ENCODE data around the gene SLC35D2. TPM values are rescaled to one million over a fixed set of nuclear protein-coding genes. Genes with fewer than 3 reads are reported as not detected.
"Not testable (repeated sequence)": the region's sequence is repeated elsewhere in the genome, so short reads cannot be mapped to it uniquely, and the experiment has no call there.

The SLC35D2 gene
- total and polyA plus RNA-seq, 10 donors: 9.8 to 20.9 (median 13.5) TPM

- Histone ChIP-seq H3K36me3 (peaks cover 0 to 88% (median 8%) of the 10 kb centered on the region in 6 donors), H3K9me3 (no peaks in the 10 kb centered on the region), H3K27ac (no peak overlapping the region), H3K4me1 (no peaks in the 10 kb centered on the region), H3K4me3 (no peak overlapping the region), H3K27me3 (replicated peaks in 1 of 7) (no peaks in the 10 kb centered on the region)
- intact Hi-C loops (cut with DNase I; ENCODE audit: low total_unique reads): no loop called here
- TF ChIP-seq POLR2AphosphoS5 (IDR thresholded peaks at IDR 0.05): no peak
- TF ChIP-seq CTCF (IDR thresholded peaks at IDR 0.05 in 8 of 11, conservative IDR thresholded peaks at IDR 0.05 in 3 of 11): no peak
- TF ChIP-seq POLR2A (IDR thresholded peaks at IDR 0.05): no peak
- 75 to 90% (median 85%) methylated on average over 2 of the region's 2 CpGs for WGBS, 5 donors
- no peak for DNase-seq
Observed at GRCh38 chr9:96360976-96361375, 22.5 kb downstream of the SLC35D2 start.

- peaks cover 0 to 88% (median 8%) of the 10 kb centered on the region in 6 donors for H3K36me3 ChIP-seq
- intact Hi-C loops (cut with DNase I; ENCODE audit: low total_unique reads); H3K27ac ChIP-seq; H3K4me1 ChIP-seq; DNase-seq; H3K9me3 ChIP-seq; H3K27me3 ChIP-seq (replicated peaks in 1 of 7); H3K4me3 ChIP-seq: not testable (repeated sequence)
- WGBS, 5 donors: 93 to 95% (median 95%) methylated on average over 6 of the region's 6 CpGs
Observed at GRCh38 chr9:96360523-96360922, 23.0 kb downstream of the SLC35D2 start.

- H3K27ac ChIP-seq: no peak overlapping the region
- intact Hi-C loops (cut with DNase I; ENCODE audit: low total_unique reads): no loop called here
- WGBS, 5 donors: 88 to 98% (median 97%) methylated on average over 1 of the region's 1 CpG
- no peaks in the 10 kb centered on the region for H3K27me3 ChIP-seq (replicated peaks in 1 of 7)
- no peak for DNase-seq
- H3K36me3 ChIP-seq: peaks cover 0 to 39% (median 4%) of the 10 kb centered on the region in 6 donors
- H3K4me1 ChIP-seq: no peaks in the 10 kb centered on the region
- no peak for TF ChIP-seq POLR2AphosphoS5 (IDR thresholded peaks at IDR 0.05)
- TF ChIP-seq POLR2A (IDR thresholded peaks at IDR 0.05): no peak
- TF ChIP-seq CTCF (IDR thresholded peaks at IDR 0.05 in 8 of 11, conservative IDR thresholded peaks at IDR 0.05 in 3 of 11): no peak
- H3K9me3 ChIP-seq: peaks cover 0 to 9% (median 5%) of the 10 kb centered on the region in 8 donors
- no peak overlapping the region for H3K4me3 ChIP-seq
Observed at GRCh38 chr9:96350866-96351265, 32.6 kb downstream of the SLC35D2 start.

DNA sequence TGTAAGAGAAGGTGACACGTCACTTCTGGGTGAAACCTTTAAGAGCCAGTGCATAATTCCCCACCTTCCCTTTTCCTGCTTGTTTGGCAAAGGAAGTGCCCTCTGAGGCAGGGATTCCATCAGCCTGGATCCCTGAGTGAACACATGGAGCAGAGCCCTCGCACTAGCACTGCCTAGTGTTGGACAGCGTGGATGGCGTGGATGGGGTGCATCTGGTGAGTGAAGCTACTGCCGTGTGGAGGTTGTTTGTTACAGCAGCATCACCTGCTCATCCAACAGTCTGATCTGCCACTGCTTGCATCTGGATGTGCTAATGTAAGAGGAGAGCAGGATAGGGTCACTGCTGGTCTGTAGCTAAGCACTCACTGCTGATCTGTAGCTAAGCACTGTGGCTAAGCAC lies 35.2 kb downstream of the SLC35D2 start:
- Histone ChIP-seq H3K27me3 (replicated peaks in 1 of 7) (no peaks in the 10 kb centered on the region), H3K36me3 (peaks cover 0 to 22% (median 4%) of the 10 kb centered on the region in 6 donors), H3K4me1 (peaks cover 0 to 5% (median 0%) of the 10 kb centered on the region in 6 donors), H3K4me3 (no peak overlapping the region), H3K9me3 (peaks cover 0 to 9% (median 5%) of the 10 kb centered on the region in 8 donors), H3K27ac (no peak overlapping the region)
- no peak for DNase-seq
- intact Hi-C loops (cut with DNase I; ENCODE audit: low total_unique reads): no loop called here
- 88 to 100% (median 96%) methylated on average over 5 of the region's 5 CpGs for WGBS, 5 donors
- no peak for TF ChIP-seq CTCF (IDR thresholded peaks at IDR 0.05 in 8 of 11, conservative IDR thresholded peaks at IDR 0.05 in 3 of 11)
- no peak for TF ChIP-seq POLR2AphosphoS5 (IDR thresholded peaks at IDR 0.05)

- 89 to 97% (median 94%) methylated on average over 9 of the region's 9 CpGs for WGBS, 5 donors
- peaks cover 0 to 5% (median 0%) of the 10 kb centered on the region in 6 donors for H3K4me1 ChIP-seq
- TF ChIP-seq POLR2A (IDR thresholded peaks at IDR 0.05) (no peak), POLR2AphosphoS5 (IDR thresholded peaks at IDR 0.05) (no peak), CTCF (IDR thresholded peaks at IDR 0.05 in 8 of 11, conservative IDR thresholded peaks at IDR 0.05 in 3 of 11) (no peak)
- peaks cover 0 to 9% (median 5%) of the 10 kb centered on the region in 8 donors for H3K9me3 ChIP-seq
- H3K4me3 ChIP-seq: no peak overlapping the region
- H3K27me3 ChIP-seq (replicated peaks in 1 of 7): no peaks in the 10 kb centered on the region
- peaks cover 0 to 28% (median 3%) of the 10 kb centered on the region in 6 donors for H3K36me3 ChIP-seq
- intact Hi-C loops (cut with DNase I; ENCODE audit: low total_unique reads): no loop called here
- DNase-seq: no peak
- H3K27ac ChIP-seq: no peak overlapping the region
Observed at GRCh38 chr9:96345551-96345950, 38.0 kb downstream of the SLC35D2 start.

Measured in spleen (tissue), 11 donors.